GM12878 (cell line): ENCODE results near the gene REPS1. TPM values are rescaled to one million over a fixed set of nuclear protein-coding genes. Genes with fewer than 3 reads are reported as not detected.

Experiments used
- ATAC-seq: fragments of 200-7000 bp; cut with Tn5 transposase; 3 replicates; pipeline ENCODE4 v1.9.1; 2020; ENCODE audit warnings: mild to moderate bottlenecking, moderate library complexity
- BruUV-seq: library from RNA; stranded (reverse); fragments of 400-500 nt; replicated peaks from 2 replicates; lab custom pipeline; 2021; lab: Mats Ljungman, UMichigan
- CTCF ChIA-PET: fragments of 300-600 bp; sonication (Branson Sonifier 250); formaldehyde crosslinking; extraction: SDS; loops from one replicate; lab custom pipeline; 2021; ENCODE audit warnings: inconsistent platforms; lab: Yijun Ruan, JAX
- POLR2A ChIA-PET: fragments of 350-600 bp; formaldehyde crosslinking; extraction: SDS; loops from one replicate; lab custom pipeline; 2021; ENCODE audit warnings: inconsistent platforms; lab: Charles Lee
- RAD21 ChIA-PET: fragments of 300-600 bp; sonication (Branson Sonifier 250); formaldehyde crosslinking; loops from one replicate; lab custom pipeline; 2023; ENCODE audit warnings: antibody characterized with exemption; ENCODE audit not compliant: unreplicated experiment; lab: Charles Lee
- SMC1A ChIA-PET: fragments of 300-600 bp; sonication (Branson Sonifier 250); formaldehyde crosslinking; loops from one replicate; lab custom pipeline; 2023; ENCODE audit not compliant: unreplicated experiment, uncharacterized antibody; lab: Charles Lee
- DNase-seq: peaks from one replicate; pipeline ENCODE4 v3.0.0-alpha.2; 2011; ENCODE audit warnings: low read depth, low spot score
- FAIRE-seq: peaks from 3 replicates; lab custom pipeline; 2011; peaks lifted over from hg19 to GRCh38; lab: Jason Lieb, UNC
- H2AFZ ChIP-seq: 2 replicates; pipeline ENCODE4 v1.6.0; 2011; ENCODE audit warnings: low read depth, low read length, control low read depth; ENCODE audit not compliant: control insufficient read depth
- H3K27ac ChIP-seq: 2 replicates; pipeline ENCODE4 v1.5.1; 2011; ENCODE audit warnings: control low read depth; ENCODE audit not compliant: control insufficient read depth, insufficient read depth
- H3K27me3 ChIP-seq, 2 experiments: replicated peaks in 1 of 2; 2 replicates each; pipeline versions ENCODE4 v1.6.0 to v1.6.1; 2011; ENCODE audit warnings: low read length in 1 of 2; ENCODE audit not compliant: control insufficient read depth in 2 of 2, insufficient read depth in 2 of 2
- H3K36me3 ChIP-seq, 2 experiments: 2 replicates each; pipeline ENCODE4 v1.5.1; 2011; ENCODE audit warnings: low read length in 1 of 2; ENCODE audit not compliant: control insufficient read depth in 2 of 2, insufficient read depth in 2 of 2
- H3K4me1 ChIP-seq: 2 replicates; pipeline ENCODE4 v1.6.1; 2011; ENCODE audit warnings: mild to moderate bottlenecking, low read length, moderate library complexity, mixed read lengths; ENCODE audit not compliant: control insufficient read depth, insufficient read depth
- H3K4me2 ChIP-seq: 2 replicates; pipeline ENCODE4 v1.6.0; 2011; ENCODE audit warnings: control low read depth; ENCODE audit not compliant: control insufficient read depth, insufficient read depth
- H3K4me3 ChIP-seq: fragments of 200-600 bp; sonication (generic); 2 replicates; pipeline ENCODE4 v1.5.1; 2016
- H3K79me2 ChIP-seq: 2 replicates; pipeline ENCODE4 v1.6.0; 2011; ENCODE audit warnings: low read length; ENCODE audit not compliant: control insufficient read depth, insufficient read depth
- H3K9ac ChIP-seq: 2 replicates; pipeline ENCODE4 v1.8.0; 2011; ENCODE audit warnings: low read length, control low read depth, mixed read lengths; ENCODE audit not compliant: control insufficient read depth, insufficient read depth
- H3K9me3 ChIP-seq: replicated peaks from 3 replicates; pipeline ENCODE4 v1.5.1; 2011; ENCODE audit warnings: mild to moderate bottlenecking, low read length; ENCODE audit not compliant: control insufficient read depth, insufficient read depth
- H4K20me1 ChIP-seq: 2 replicates; pipeline ENCODE4 v1.6.0; 2011; ENCODE audit not compliant: control insufficient read depth, insufficient read depth
- BHLHE40 ChIP-seq, 2 experiments: fragments of 450-650 bp in 1 of 2; IDR thresholded peaks; 2 replicates each; pipeline ENCODE4 v1.6.1; 2011 to 2017; ENCODE audit warnings: low read depth in 2 of 2, borderline replicate concordance in 1 of 2, improper control_type of control experiment in 1 of 2, low read length in 1 of 2, mild to moderate bottlenecking in 1 of 2
- BRCA1 ChIP-seq: IDR thresholded peaks from 2 replicates; pipeline ENCODE4 v1.6.1; 2011; ENCODE audit warnings: low read depth, low read length, improper control_type of control experiment
- CHD1 ChIP-seq: IDR thresholded peaks from 2 replicates; pipeline ENCODE4 v1.6.1; 2012; ENCODE audit warnings: low read depth, low read length, improper control_type of control experiment
- CUX1 ChIP-seq: IDR thresholded peaks from 2 replicates; pipeline ENCODE4 v1.6.1; 2012; ENCODE audit warnings: improper control_type of control experiment, low read depth, low read length; ENCODE audit not compliant: insufficient replicate concordance
- DPF2 ChIP-seq: fragments of 450-650 bp; IDR thresholded peaks from 2 replicates; pipeline ENCODE4 v1.6.1; 2017; ENCODE audit warnings: mild to moderate bottlenecking
- HDAC2 ChIP-seq: fragments of 200-600 bp; sonication (generic); IDR thresholded peaks from 2 replicates; pipeline ENCODE4 v1.6.1; 2017
- IRF5 ChIP-seq: fragments of 450-650 bp; IDR thresholded peaks from 2 replicates; pipeline ENCODE4 v1.6.1; 2017; ENCODE audit warnings: borderline replicate concordance
- NFYA ChIP-seq: IDR thresholded peaks from 2 replicates; pipeline ENCODE4 v1.6.1; 2011; ENCODE audit warnings: low read depth, mild to moderate bottlenecking, low read length, improper control_type of control experiment, borderline replicate concordance
- PAX5 ChIP-seq: IDR thresholded peaks from 2 replicates; pipeline ENCODE4 v1.6.1; 2011; ENCODE audit warnings: low read depth, low read length, borderline replicate concordance
- POLR2AphosphoS2 ChIP-seq: IDR thresholded peaks from 2 replicates; pipeline ENCODE4 v1.6.1; 2011; ENCODE audit warnings: low read depth, mild to moderate bottlenecking, low read length, improper control_type of control experiment, moderate library complexity
- RELB ChIP-seq: fragments of 450-650 bp; IDR thresholded peaks from 2 replicates; pipeline ENCODE4 v1.6.1; 2017; ENCODE audit warnings: low read depth, mild to moderate bottlenecking, moderate library complexity
- SIN3A ChIP-seq: IDR thresholded peaks from 2 replicates; pipeline ENCODE4 v1.6.1; 2012; ENCODE audit warnings: low read depth, low read length, improper control_type of control experiment
- SUZ12 ChIP-seq: fragments of 200-600 bp; sonication (generic); IDR thresholded peaks from one replicate; pipeline ENCODE4 v1.6.1; 2018; ENCODE audit warnings: antibody characterized with exemption, mild to moderate bottlenecking; ENCODE audit not compliant: unreplicated experiment
- YBX1 ChIP-seq: fragments of 450-650 bp; IDR thresholded peaks from 2 replicates; pipeline ENCODE4 v1.6.1; 2016; ENCODE audit warnings: antibody characterized with exemption
- ZNF384 ChIP-seq: IDR thresholded peaks from 2 replicates; pipeline ENCODE4 v1.6.1; 2012; ENCODE audit warnings: low read depth, mild to moderate bottlenecking, low read length, improper control_type of control experiment, borderline replicate concordance
- ZSCAN29 ChIP-seq: fragments of 450-650 bp; IDR thresholded peaks from 2 replicates; pipeline ENCODE4 v1.6.1; 2017; ENCODE audit warnings: mild to moderate bottlenecking, moderate library complexity
- WGBS: methylation state at CpG from one replicate; pipeline ENCODE4 v1.1.6; 2016; ENCODE audit warnings: low lambda C conversion rate; ENCODE audit not compliant: insufficient replicate concordance, insufficient coverage; ENCODE audit errors: missing lambda C conversion rate; 5-methylcytosine and 5-hydroxymethylcytosine counted together
- in situ Hi-C: fragments of 300-500 bp; cut with MboI; formaldehyde crosslinking; loops from 9 replicates; pipeline ENCODE4 v1.14.3; 2018; ENCODE audit warnings: mixed read lengths
- intact Hi-C: fragments of 100-400 bp; cut with micrococcal nuclease; formaldehyde crosslinking; loops from one replicate; pipeline ENCODE4 v1.14.2; 2022; ENCODE audit not compliant: unreplicated experiment
- polyA plus RNA-seq, 11 experiments: library from polyadenylated mRNA; depleted of rRNA in 4 of 11; unstranded in 6 of 11; stranded (reverse) in 5 of 11; fragments of >200 nt; fragmentation: Nextera tagmentation in 4 of 11; fragmentation: Illumina TruSeq in 1 of 11; extraction: Ambion mirVana in 4 of 11; extraction: Trizol in 1 of 11; gene quantifications; 1 replicate in 1 of 11; 2 replicates in 10 of 11; pipeline versions ENCODE4 v1.2.1 to v1.2.3, GENCODE V29; 2011 to 2016; ENCODE audit warnings: inconsistent platforms in 2 of 11, missing spikeins in 2 of 11, low read depth in 1 of 11
- total RNA-seq, 4 experiments: library from RNA; depleted of rRNA in 3 of 4; stranded (reverse); fragments of >200 nt in 3 of 4; fragmentation: Illumina TruSeq in 1 of 4; extraction: Trizol in 1 of 4; gene quantifications; 2 replicates each; pipeline versions ENCODE4 v1.2.1 to v1.2.3, GENCODE V29; 2013 to 2021

Gene REPS1
- total and polyA plus RNA-seq, 10 of the 15 experiments (the other 5 are each of a cell fraction or from before 2014, with no cell fraction given), result 13.7 to 59.3 (median 31.7) TPM

- 95% methylated on average over 4 of the region's 4 CpGs for WGBS
- no peaks in the 10 kb centered on the region for H3K36me3 ChIP-seq
- peak overlapping the region; percentile 31 for H2AFZ ChIP-seq
- H3K9ac ChIP-seq, result no peak overlapping the region
- H3K27me3 ChIP-seq, result no peaks in the 10 kb centered on the region
- no peaks in the 10 kb centered on the region for H3K9me3 ChIP-seq
- no peaks in the 10 kb centered on the region for H3K79me2 ChIP-seq
- ChIA-PET SMC1A (interaction anchor here (0.7 to 3.1 kb wide), 3 partner anchors 13 to 36 kb away, joined by 3 to 22 read pairs (median 7); no protein-coding TSS in a partner anchor), RAD21 (interaction anchor here (1.3 to 2.2 kb wide), 3 partner anchors 24 to 117 kb away, joined by 7 to 11 read pairs (median 8); no protein-coding TSS in a partner anchor), POLR2A (interaction anchor here (0.6 kb wide), 1 partner anchor 25 kb away, joined by 6 read pairs; no protein-coding TSS in a partner anchor), CTCF (interaction anchor here (1.3 kb wide), 1 partner anchor 11 kb away, joined by 5 read pairs; no protein-coding TSS in a partner anchor)
- peak overlapping the region; percentile 34 for H3K27ac ChIP-seq
- no peak overlapping the region for H3K4me2 ChIP-seq
- FAIRE-seq (no peak), ATAC-seq (no peak; the same call in 2 of the 3 replicates), DNase-seq (no peak)
- TF ChIP-seq POLR2AphosphoS2 (no peak), YBX1 (no peak), DPF2 (no peak), IRF5 (no peak), ZNF384 (no peak), PAX5 (no peak), BRCA1 (no peak), CUX1 (no peak), SIN3A (no peak), CHD1 (no peak), BHLHE40 (IDR thresholded peaks at IDR 0.05; ENCODE audit: borderline replicate concordance in 1 of 2, low read depth in 2 of 2, low read length in 1 of 2) (no peak), HDAC2 (no peak), ZSCAN29 (no peak), RELB (no peak), SUZ12 (no peak), NFYA (no peak)
- intact Hi-C loops, result no loop called here
- peaks cover 21% of the 10 kb centered on the region for H3K4me1 ChIP-seq
- BruUV-seq, result no TSS peak
- no peak overlapping the region for H3K4me3 ChIP-seq
- in situ Hi-C loops, result no loop called here
- H4K20me1 ChIP-seq, result no peaks in the 10 kb centered on the region
Measured at GRCh38 chr6:138869398-138869797, 118.7 kb downstream of the REPS1 start.
